Liver (tissue), 10 donors: Measurements from ENCODE around the gene PHETA1. TPM values are rescaled to one million over a fixed set of nuclear protein-coding genes. Genes with fewer than 3 reads are reported as not detected.

Experiments used
- DNase-seq: peaks from one replicate; pipeline ENCODE4 v3.0.0-alpha.2; 2017; ENCODE audit warnings: low spot score
- H3K27ac ChIP-seq, 2 donors: one replicate each; pipeline ENCODE4 v1.7.0; 2013; ENCODE audit warnings: inconsistent platforms in 2 of 2, low read length in 2 of 2, control low read depth in 1 of 2, low read depth in 1 of 2, mild to moderate bottlenecking in 1 of 2
- H3K27me3 ChIP-seq, 4 donors: one replicate each; pipeline versions ENCODE4 v1.6.1 to v1.7.0; 2013; ENCODE audit warnings: low read length in 3 of 4, inconsistent platforms in 1 of 4, mild to moderate bottlenecking in 1 of 4, moderate library complexity in 1 of 4; ENCODE audit not compliant: control insufficient read depth in 4 of 4, insufficient read depth in 4 of 4
- H3K36me3 ChIP-seq, 4 donors: one replicate each; pipeline versions ENCODE4 v1.6.1 to v1.7.0; 2013; ENCODE audit warnings: low read length in 3 of 4, mild to moderate bottlenecking in 3 of 4, low read depth in 1 of 4, moderate library complexity in 1 of 4; ENCODE audit not compliant: control insufficient read depth in 4 of 4, insufficient read depth in 3 of 4
- H3K4me1 ChIP-seq, 4 donors: one replicate each; pipeline versions ENCODE4 v1.6.1 to v1.7.0; 2013; ENCODE audit warnings: low read length in 3 of 4, mild to moderate bottlenecking in 3 of 4, moderate library complexity in 1 of 4; ENCODE audit not compliant: control insufficient read depth in 4 of 4, insufficient read depth in 4 of 4
- H3K4me3 ChIP-seq, 3 donors: one replicate each; pipeline versions ENCODE4 v1.6.1 to v1.7.0; 2013; ENCODE audit warnings: low read length in 3 of 3, control low read depth in 1 of 3, low read depth in 1 of 3, mild to moderate bottlenecking in 1 of 3
- H3K9ac ChIP-seq, 2 donors: one replicate each; pipeline ENCODE4 v1.7.0; 2013; ENCODE audit warnings: low read length in 2 of 2, mild to moderate bottlenecking in 2 of 2, moderate library complexity in 2 of 2, control low read depth in 1 of 2, low read depth in 1 of 2
- H3K9me3 ChIP-seq, 4 donors: one replicate each; pipeline versions ENCODE4 v1.6.1 to v1.7.0; 2013; ENCODE audit warnings: low read length in 3 of 4; ENCODE audit not compliant: control insufficient read depth in 4 of 4
- ATF3 ChIP-seq: IDR thresholded peaks from 2 replicates; pipeline ENCODE4 v1.6.1; 2016; ENCODE audit warnings: antibody characterized with exemption
- CTCF ChIP-seq: fragments of 150-350 bp; IDR thresholded peaks from 2 replicates; pipeline ENCODE4 v1.5.1; 2017; ENCODE audit warnings: improper control_type of control experiment, low read depth, low read length; ENCODE audit not compliant: missing input control
- EGR1 ChIP-seq, 2 donors: IDR thresholded peaks; 2 replicates each; pipeline ENCODE4 v1.6.1; 2016 to 2018; ENCODE audit warnings: antibody characterized with exemption in 2 of 2, low read depth in 2 of 2
- FOXA1 ChIP-seq: IDR thresholded peaks from 2 replicates; pipeline ENCODE4 v1.6.1; 2016; ENCODE audit warnings: antibody characterized with exemption
- FOXA2 ChIP-seq: IDR thresholded peaks from 2 replicates; pipeline ENCODE4 v1.6.1; 2016; ENCODE audit warnings: antibody characterized with exemption
- GABPA ChIP-seq, 2 donors: IDR thresholded peaks in 1 of 2; conservative IDR thresholded peaks in 1 of 2; 2 replicates each; pipeline ENCODE4 v1.6.1; 2016; ENCODE audit warnings: antibody characterized with exemption in 2 of 2, mild to moderate bottlenecking in 1 of 2, moderate library complexity in 1 of 2
- HNF4A ChIP-seq, 2 donors: conservative IDR thresholded peaks; 2 replicates each; pipeline ENCODE4 v1.6.1; 2016; ENCODE audit warnings: antibody characterized with exemption in 2 of 2, mild to moderate bottlenecking in 2 of 2
- HNF4G ChIP-seq: IDR thresholded peaks from 2 replicates; pipeline ENCODE4 v1.6.1; 2016; ENCODE audit warnings: antibody characterized with exemption
- JUND ChIP-seq, 2 donors: IDR thresholded peaks; 2 replicates each; pipeline ENCODE4 v1.6.1; 2016; ENCODE audit warnings: antibody characterized with exemption in 2 of 2
- MAX ChIP-seq: IDR thresholded peaks from 2 replicates; pipeline ENCODE4 v1.6.1; 2016; ENCODE audit warnings: antibody characterized with exemption
- NR2F2 ChIP-seq: IDR thresholded peaks from 2 replicates; pipeline ENCODE4 v1.6.1; 2016; ENCODE audit warnings: antibody characterized with exemption
- RAD21 ChIP-seq, 2 donors: IDR thresholded peaks; 2 replicates each; pipeline ENCODE4 v1.6.1; 2016; ENCODE audit warnings: antibody characterized with exemption in 2 of 2, mild to moderate bottlenecking in 2 of 2
- REST ChIP-seq: IDR thresholded peaks from 2 replicates; pipeline ENCODE4 v1.6.1; 2016; ENCODE audit warnings: antibody characterized with exemption, mild to moderate bottlenecking
- RXRA ChIP-seq, 2 donors: IDR thresholded peaks; 2 replicates each; pipeline ENCODE4 v1.6.1; 2017 to 2018; ENCODE audit warnings: antibody characterized with exemption in 2 of 2, mild to moderate bottlenecking in 1 of 2
- TAF1 ChIP-seq: conservative IDR thresholded peaks from 2 replicates; pipeline ENCODE4 v1.6.1; 2016; ENCODE audit warnings: antibody characterized with exemption, mild to moderate bottlenecking
- ZBTB33 ChIP-seq: IDR thresholded peaks from 2 replicates; pipeline ENCODE4 v1.6.1; 2016; ENCODE audit warnings: antibody characterized with exemption
- WGBS: extraction: QIAGEN DNeasy Blood & Tissue Kit; methylation state at CpG from one replicate; pipeline ENCODE4 v1.1.7; 2013; 5-methylcytosine and 5-hydroxymethylcytosine counted together
- polyA plus RNA-seq, 2 donors: library from polyadenylated mRNA; stranded (reverse) in 1 of 2; unstranded in 1 of 2; fragments of 200-250 nt in 1 of 2; fragments of >200 nt in 1 of 2; fragmentation: Nextera tagmentation in 1 of 2; extraction: Ambion mirVana in 1 of 2; gene quantifications; one replicate each; pipeline versions ENCODE4 v1.2.1 to v1.2.3, GENCODE V29; 2013 to 2015
- small RNA-seq: library from RNA; depleted of rRNA; stranded (forward); fragments of <200 nt; gene quantifications from one replicate; pipeline ENCODE3, GENCODE V24; 2014
- total RNA-seq, 2 donors: library from RNA; depleted of rRNA; stranded (reverse); fragments of >200 nt; gene quantifications; one replicate each; pipeline ENCODE4 v1.2.3, GENCODE V29; 2014
- donor health status: healthy.
- donor health status: healthy.
- donor health status: healthy.
- donor health status: healthy.
- donor health status: healthy.

PHETA1 gene
- total and polyA plus RNA-seq, 4 donors: 2.4 to 5.7 (median 3.9) TPM

- Histone ChIP-seq H3K27me3 (no peaks in the 10 kb centered on the region), H3K27ac (no peak overlapping the region), H3K36me3 (peaks cover 4 to 62% (median 27%) of the 10 kb centered on the region in 4 donors), H3K9me3 (no peaks in the 10 kb centered on the region), H3K4me3 (no peak overlapping the region), H3K9ac (no peak overlapping the region), H3K4me1 (no peaks in the 10 kb centered on the region)
- no peak for TF ChIP-seq NR2F2
- no peak for TF ChIP-seq HNF4A (conservative IDR thresholded peaks at IDR 0.05)
- no peak for TF ChIP-seq MAX
- no peak for TF ChIP-seq JUND (IDR thresholded peaks at IDR 0.05)
- TF ChIP-seq FOXA2: no peak
- no peak for TF ChIP-seq REST
- TF ChIP-seq HNF4G: no peak
- no peak for TF ChIP-seq GABPA (IDR thresholded peaks at IDR 0.05 in 1 of 2, conservative IDR thresholded peaks at IDR 0.05 in 1 of 2)
- no peak for TF ChIP-seq RXRA (IDR thresholded peaks at IDR 0.05)
- no peak for TF ChIP-seq CTCF
- TF ChIP-seq TAF1: no peak
- no peak for TF ChIP-seq ATF3
- no peak for TF ChIP-seq EGR1 (IDR thresholded peaks at IDR 0.05; ENCODE audit: low read depth in 2 of 2)
- no peak for TF ChIP-seq FOXA1
- TF ChIP-seq ZBTB33: no peak
- TF ChIP-seq RAD21 (IDR thresholded peaks at IDR 0.05): no peak
- 76% methylated on average over 4 of the region's 4 CpGs for WGBS
- no peak for DNase-seq
Observed at GRCh38 chr12:111311011-111311410, 57.9 kb downstream of the PHETA1 start.

Small RNAs within 50 kb of the gene (small RNA-seq; reads per million reads assigned to genes)
- not detected for gene RNA5SP373

Other genes starting within 250 kb of the PHETA1 start
- gene SH2B3, start 36.8 kb upstream of the PHETA1 start, total RNA-seq: 10 to 100 TPM; 10.7 to 18.7 TPM
- gene SH2B3, start 36.8 kb upstream of the PHETA1 start, polyA plus RNA-seq: 1 to 10 TPM; 4.4 to 6.9 TPM
- 10 to 100 TPM; 11.5 to 33.1 TPM for gene ATXN2, start 230.2 kb upstream of the PHETA1 start, total RNA-seq
- 10 to 100 TPM; 14.7 to 29.4 TPM for gene ATXN2, start 230.2 kb upstream of the PHETA1 start, polyA plus RNA-seq